HepG2 (cell line): ENCODE measurements around the gene CDCA5. TPM values are rescaled to one million over a fixed set of nuclear protein-coding genes. Genes with fewer than 3 reads are reported as not detected.

Experiments used
- BCLAF1 ChIP-seq: fragments of 450-650 bp; IDR thresholded peaks from 2 replicates; pipeline ENCODE4 v1.6.1; 2017; ENCODE audit warnings: mild to moderate bottlenecking
- CBX5 ChIP-seq: sonication (generic); formaldehyde crosslinking; IDR thresholded peaks from 2 replicates; pipeline ENCODE4 v1.4.0; 2020; ENCODE audit warnings: missing genetic modification reagents, borderline replicate concordance
- CC2D1A ChIP-seq: sonication (generic); formaldehyde crosslinking; IDR thresholded peaks from 2 replicates; pipeline ENCODE4 v1.8.1; 2023; ENCODE audit warnings: mild to moderate bottlenecking, missing genetic modification reagents
- NRL ChIP-seq: sonication (generic); formaldehyde crosslinking; IDR thresholded peaks from 2 replicates; pipeline ENCODE4 v1.5.0; 2020; ENCODE audit warnings: missing genetic modification reagents, mild to moderate bottlenecking, moderate library complexity, borderline replicate concordance
- PAF1 ChIP-seq: IDR thresholded peaks from 2 replicates; pipeline ENCODE4 v1.6.1; 2016; ENCODE audit warnings: missing genetic modification reagents, missing compliant biosample characterization
- PITX1 ChIP-seq: sonication (generic); formaldehyde crosslinking; IDR thresholded peaks from 2 replicates; pipeline ENCODE4 v1.5.1; 2020; ENCODE audit warnings: mild to moderate bottlenecking, missing genetic modification reagents
- TCF7L2 ChIP-seq: IDR thresholded peaks from 2 replicates; pipeline ENCODE4 v1.6.1; 2011; ENCODE audit warnings: mild to moderate bottlenecking, low read depth, low read length, moderate library complexity
- TIGD3 ChIP-seq: sonication (generic); formaldehyde crosslinking; IDR thresholded peaks from 2 replicates; pipeline ENCODE4 v1.5.1; 2020; ENCODE audit warnings: mild to moderate bottlenecking, missing genetic modification reagents, borderline replicate concordance
- ZBTB46 ChIP-seq: sonication (generic); formaldehyde crosslinking; IDR thresholded peaks from 2 replicates; pipeline ENCODE4 v1.4.0; 2020; ENCODE audit warnings: mild to moderate bottlenecking, missing genetic modification reagents, borderline replicate concordance
- ZNF160 ChIP-seq: sonication (generic); formaldehyde crosslinking; IDR thresholded peaks from 2 replicates; pipeline ENCODE4 v1.8.0; 2022; ENCODE audit warnings: mild to moderate bottlenecking, inconsistent platforms, missing genetic modification reagents
- polyA plus RNA-seq, 8 experiments: library from polyadenylated mRNA; depleted of rRNA in 3 of 8; stranded (reverse) in 7 of 8; unstranded in 1 of 8; fragments of >200 nt; fragmentation: Illumina TruSeq in 4 of 8; extraction: Trizol in 4 of 8; gene quantifications; 2 replicates each; pipeline versions ENCODE4 v1.2.1 to v1.2.3, GENCODE V29; 2011 to 2016; ENCODE audit warnings: low read depth in 4 of 8, missing spikeins in 1 of 8, mixed read lengths in 1 of 8; ENCODE audit not compliant: insufficient read depth in 1 of 8
- total RNA-seq, 5 experiments: library from RNA; depleted of rRNA; stranded (reverse); fragments of >200 nt; fragmentation: Illumina TruSeq; extraction: Trizol; gene quantifications; 2 replicates each; pipeline ENCODE4 v1.2.3, GENCODE V29; 2016; ENCODE audit warnings: low read depth in 1 of 5

Gene CDCA5
- total and polyA plus RNA-seq, 2 of the 13 experiments (the other 11 are each of a cell fraction or from before 2014, with no cell fraction given): 13.5 to 50.6 TPM

GRCh38 chr11:65112546-65113360, 28.9 kb upstream of the CDCA5 start (continued):
- TF ChIP-seq ZBTB46 (CRISPR knock-in tag) (0 out of 2 replicates have a peak, but pooled peaks have one; percentile 16), TCF7L2 (no peak), PITX1 (CRISPR knock-in tag) (no peak), ZNF160 (CRISPR knock-in tag) (no peak), CBX5 (CRISPR knock-in tag) (no peak), CC2D1A (CRISPR knock-in tag) (no peak), PAF1 (CRISPR knock-in tag) (no peak), BCLAF1 (no peak), TIGD3 (CRISPR knock-in tag) (no peak), NRL (CRISPR knock-in tag) (peak; percentile 5; the same call in 1 of the 2 replicates)
